GM12892 (cell line): ENCODE results near the gene KRT12.

ENCODE experiments used
- POLR2A ChIP-seq: IDR thresholded peaks from 2 replicates; pipeline ENCODE4 v1.6.1; 2011; ENCODE audit warnings: low read depth, low read length, control low read depth
- POLR2AphosphoS5 ChIP-seq: IDR thresholded peaks from 2 replicates; pipeline ENCODE4 v1.6.1; 2011; ENCODE audit warnings: low read depth, low read length, control low read depth

GRCh38 chr17:40836020-40836419 lies 31.0 kb downstream of the KRT12 start:
- TF ChIP-seq POLR2AphosphoS5: no peak
- TF ChIP-seq POLR2A: no peak
